ENCODE data around the gene KAZALD1. TPM values are rescaled to one million over a fixed set of nuclear protein-coding genes. Genes with fewer than 3 reads are reported as not detected.

The KAZALD1 gene
- polyA plus RNA-seq, 2 donors, result 0.81 to 1.4 TPM

DNA sequence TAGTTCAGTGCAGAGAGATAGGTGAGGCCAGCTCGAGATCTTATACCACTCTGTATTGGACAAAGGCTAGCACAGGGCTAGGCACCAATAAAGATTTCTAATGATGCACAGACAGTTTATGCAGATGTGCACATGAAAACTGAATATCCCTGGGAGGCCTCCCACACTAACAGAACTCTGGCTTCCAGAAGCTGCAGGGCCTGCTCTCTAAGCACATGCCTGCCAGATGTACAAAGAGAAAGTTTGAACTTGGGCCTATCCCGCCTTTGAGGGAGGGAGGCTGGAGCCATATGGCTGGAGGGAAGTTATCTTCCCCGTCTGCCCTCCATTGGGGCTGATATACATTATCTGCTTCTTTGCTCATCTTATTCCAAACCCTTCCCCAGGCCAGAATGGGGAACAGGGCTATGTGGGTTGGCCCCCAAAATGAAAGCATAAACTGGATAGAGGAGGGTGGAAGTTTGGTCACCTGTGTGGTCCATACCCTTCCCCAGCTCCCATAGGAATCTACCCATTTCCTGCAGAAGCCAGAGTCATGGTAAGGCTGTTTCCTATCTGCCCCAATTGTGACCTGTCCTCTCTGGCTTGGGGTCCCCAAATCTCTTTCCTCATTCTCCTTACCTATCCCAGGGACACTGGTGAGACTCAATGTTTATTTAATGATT, 3.8 kb downstream of the KAZALD1 start:
- Histone ChIP-seq H3K27ac (ENCODE audit: low read depth in 2 of 2, low read length in 1 of 2) (peak overlapping the region in 1 of 2 donors; percentile 76), H3K36me3 (ENCODE audit: control insufficient read depth in 2 of 2, insufficient read depth in 2 of 2, low read length in 1 of 2) (no peaks in the 10 kb centered on the region), H3K4me1 (ENCODE audit: control insufficient read depth in 2 of 2, insufficient read depth in 2 of 2, low read length in 1 of 2) (peaks cover 7 to 21% of the 10 kb centered on the region in 2 donors), H3K9me3 (ENCODE audit: control insufficient read depth in 2 of 2, insufficient read depth in 1 of 2, low read depth in 1 of 2, low read length in 1 of 2) (no peaks in the 10 kb centered on the region), H3K27me3 (ENCODE audit: control insufficient read depth in 1 of 2, insufficient read depth in 2 of 2, low read length in 2 of 2) (peaks cover 0 to 3% of the 10 kb centered on the region in 2 donors), H3K4me3 (ENCODE audit: low read depth in 1 of 2, low read length in 2 of 2) (peak overlapping the region in 1 of 2 donors; percentile 50)
- WGBS, 2 donors, result 77 to 87% methylated on average over 3 of the region's 3 CpGs

DNA sequence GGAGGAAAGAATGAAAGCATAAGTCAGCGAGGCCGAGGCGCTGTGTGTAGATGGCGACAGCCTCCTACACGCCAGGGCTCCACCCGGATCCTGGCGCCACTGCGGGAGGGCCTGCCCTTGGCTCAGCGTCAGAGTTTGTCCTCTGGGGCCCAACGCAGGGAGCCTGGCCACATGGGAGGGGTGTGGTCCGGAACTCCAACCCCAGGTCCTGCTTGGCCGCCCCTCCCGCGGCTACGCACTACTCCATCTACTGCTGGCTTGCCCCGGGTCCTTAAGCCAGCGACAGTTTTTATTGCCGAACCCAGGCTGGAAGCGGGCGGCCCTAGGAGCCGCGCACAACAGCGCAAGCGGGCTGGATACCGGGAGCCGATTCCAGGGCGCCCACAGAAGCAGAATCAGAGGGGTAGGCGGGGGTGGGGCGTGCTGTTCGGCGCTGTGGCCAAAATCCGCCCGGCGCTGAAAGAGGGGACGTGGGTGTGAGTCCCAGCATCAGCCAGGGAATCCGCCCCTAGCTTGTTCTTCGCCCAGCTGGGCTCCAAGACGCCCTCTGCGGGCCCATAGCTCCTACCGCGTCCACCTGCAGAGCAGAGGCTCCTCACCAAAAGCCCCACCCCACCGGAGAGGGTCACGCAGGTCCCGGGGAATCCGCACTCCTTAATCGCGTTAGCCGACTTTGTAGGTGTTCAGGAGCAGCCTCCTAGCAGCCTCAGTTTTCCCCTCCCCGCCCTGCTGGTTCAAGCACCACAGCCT, 4.5 kb downstream of the KAZALD1 start:
- 2 to 3% methylated on average over 49 of the region's 49 CpGs for WGBS, 2 donors
- Histone ChIP-seq H3K36me3 (ENCODE audit: control insufficient read depth in 2 of 2, insufficient read depth in 2 of 2, low read length in 1 of 2) (no peaks in the 10 kb centered on the region), H3K4me1 (ENCODE audit: control insufficient read depth in 2 of 2, insufficient read depth in 2 of 2, low read length in 1 of 2) (peaks cover 7 to 19% of the 10 kb centered on the region in 2 donors), H3K27me3 (ENCODE audit: control insufficient read depth in 1 of 2, insufficient read depth in 2 of 2, low read length in 2 of 2) (peaks cover 0 to 3% of the 10 kb centered on the region in 2 donors), H3K4me3 (ENCODE audit: low read depth in 1 of 2, low read length in 2 of 2) (peak overlapping the region; percentile 30 to 50), H3K27ac (ENCODE audit: low read depth in 2 of 2, low read length in 1 of 2) (peak overlapping the region; percentile 48 to 76), H3K9me3 (ENCODE audit: control insufficient read depth in 2 of 2, insufficient read depth in 1 of 2, low read depth in 1 of 2, low read length in 1 of 2) (no peaks in the 10 kb centered on the region)

DNA sequence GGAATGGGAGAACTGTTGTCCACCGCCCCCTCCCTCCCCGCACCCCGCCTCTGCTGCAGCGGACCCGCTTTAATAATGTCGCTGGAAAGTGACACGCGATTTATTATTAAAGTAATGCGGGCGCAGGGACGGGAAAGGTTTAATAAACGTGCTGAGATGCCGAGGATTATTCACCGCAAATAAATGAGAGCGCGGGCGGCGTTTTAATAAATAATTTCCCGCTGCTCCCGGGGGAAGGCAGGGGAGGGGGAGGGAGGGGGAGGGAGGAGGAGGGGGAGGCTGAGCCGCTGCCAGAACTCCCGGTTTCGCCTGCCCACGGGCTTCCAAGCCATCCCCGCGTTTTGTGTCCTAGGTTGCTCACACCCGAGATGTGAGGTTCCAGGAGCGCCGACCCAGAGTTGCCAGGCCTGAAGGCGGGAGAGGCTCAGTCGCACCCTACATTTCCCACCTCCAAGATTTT, 5.1 kb downstream of the KAZALD1 start:
- WGBS, 2 donors, result 1% methylated on average over 31 of the region's 31 CpGs
- H3K27ac ChIP-seq (ENCODE audit: low read depth in 2 of 2, low read length in 1 of 2), result peak overlapping the region in 1 of 2 donors; percentile 76

DNA sequence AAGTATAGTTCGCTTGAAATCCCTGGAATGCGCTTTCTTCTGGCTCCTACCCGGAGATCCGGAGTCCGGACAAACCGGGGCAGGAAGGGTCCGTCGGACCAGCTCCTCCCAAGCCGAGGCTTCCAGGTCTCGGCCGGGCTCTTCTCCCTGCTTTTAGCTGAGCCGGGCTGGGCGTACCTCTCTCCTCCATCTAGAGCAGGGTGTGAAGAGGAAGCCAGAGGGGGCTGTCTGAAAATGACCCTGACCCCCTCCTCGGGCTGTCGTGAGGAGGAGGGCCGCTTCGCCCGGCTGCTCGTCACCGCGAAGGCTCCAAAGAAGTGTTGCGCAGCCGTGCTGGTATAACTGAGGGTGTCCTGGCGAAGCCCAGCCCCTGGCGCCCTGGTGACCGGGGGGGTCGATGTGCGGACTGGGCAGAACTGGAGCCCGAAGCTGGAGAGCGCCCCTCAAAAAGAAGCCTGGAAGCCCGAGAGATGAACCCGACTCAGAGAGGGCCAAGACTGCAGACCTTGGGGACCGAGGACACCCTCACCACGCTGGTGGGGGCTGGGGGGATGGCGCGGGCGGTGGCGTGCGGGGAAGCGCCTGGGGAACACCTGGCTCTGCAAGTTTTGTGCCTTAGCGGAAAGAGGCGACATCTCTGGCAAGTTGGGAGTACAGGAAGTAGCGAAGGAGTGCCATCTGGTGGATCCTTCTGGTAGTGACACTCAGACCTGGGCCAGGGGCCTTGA, 5.7 kb downstream of the KAZALD1 start:
- peaks cover 7 to 9% of the 10 kb centered on the region in 2 donors for H3K4me1 ChIP-seq (ENCODE audit: control insufficient read depth in 2 of 2, insufficient read depth in 2 of 2, low read length in 1 of 2)
- peaks cover 0 to 3% of the 10 kb centered on the region in 2 donors for H3K27me3 ChIP-seq (ENCODE audit: control insufficient read depth in 1 of 2, insufficient read depth in 2 of 2, low read length in 2 of 2)
- WGBS, 2 donors, result 1% methylated on average over 43 of the region's 43 CpGs
- no peaks in the 10 kb centered on the region for H3K36me3 ChIP-seq (ENCODE audit: control insufficient read depth in 2 of 2, insufficient read depth in 2 of 2, low read length in 1 of 2)
- H3K9me3 ChIP-seq (ENCODE audit: control insufficient read depth in 2 of 2, insufficient read depth in 1 of 2, low read depth in 1 of 2, low read length in 1 of 2), result no peaks in the 10 kb centered on the region
- peak overlapping the region; percentile 45 to 50 for H3K4me3 ChIP-seq (ENCODE audit: low read depth in 1 of 2, low read length in 2 of 2)
- peak overlapping the region in 1 of 2 donors; percentile 51 for H3K27ac ChIP-seq (ENCODE audit: low read depth in 2 of 2, low read length in 1 of 2)

More for the DNA sequence above, 5.1 kb downstream of the KAZALD1 start:
- Histone ChIP-seq H3K4me3 (ENCODE audit: low read depth in 1 of 2, low read length in 2 of 2) (peak overlapping the region; percentile 45 to 50), H3K4me1 (ENCODE audit: control insufficient read depth in 2 of 2, insufficient read depth in 2 of 2, low read length in 1 of 2) (peaks cover 7 to 15% of the 10 kb centered on the region in 2 donors), H3K9me3 (ENCODE audit: control insufficient read depth in 2 of 2, insufficient read depth in 1 of 2, low read depth in 1 of 2, low read length in 1 of 2) (no peaks in the 10 kb centered on the region), H3K36me3 (ENCODE audit: control insufficient read depth in 2 of 2, insufficient read depth in 2 of 2, low read length in 1 of 2) (no peaks in the 10 kb centered on the region), H3K27me3 (ENCODE audit: control insufficient read depth in 1 of 2, insufficient read depth in 2 of 2, low read length in 2 of 2) (peaks cover 0 to 3% of the 10 kb centered on the region in 2 donors)

DNA sequence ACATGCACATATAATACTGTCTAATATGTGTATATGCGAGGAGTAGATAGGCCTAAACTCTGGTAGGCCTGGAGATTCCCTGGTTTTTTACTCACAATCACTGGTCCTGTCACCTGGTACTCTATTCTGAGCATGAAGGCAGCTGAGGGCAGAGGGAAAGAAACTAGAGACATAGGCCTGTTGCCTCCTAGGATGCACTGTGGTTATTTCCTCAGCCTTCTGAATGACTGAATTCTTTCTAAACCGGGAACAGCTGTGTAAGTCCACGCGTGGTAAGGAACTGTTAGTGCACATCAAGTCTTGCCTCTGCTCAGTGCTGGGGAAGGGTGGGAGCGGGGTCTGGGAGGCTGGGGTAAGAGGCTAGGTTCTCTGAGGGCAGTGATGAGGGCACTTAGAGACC, 7.7 kb downstream of the KAZALD1 start:
- H3K27me3 ChIP-seq (ENCODE audit: control insufficient read depth in 1 of 2, insufficient read depth in 2 of 2, low read length in 2 of 2), result no peaks in the 10 kb centered on the region
- no peaks in the 10 kb centered on the region for H3K36me3 ChIP-seq (ENCODE audit: control insufficient read depth in 2 of 2, insufficient read depth in 2 of 2, low read length in 1 of 2)
- H3K27ac ChIP-seq (ENCODE audit: low read depth in 2 of 2, low read length in 1 of 2), result no peak overlapping the region
- 89 to 91% methylated on average over 5 of the region's 5 CpGs for WGBS, 2 donors
- H3K4me3 ChIP-seq (ENCODE audit: low read depth in 1 of 2, low read length in 2 of 2), result no peak overlapping the region
- H3K4me1 ChIP-seq (ENCODE audit: control insufficient read depth in 2 of 2, insufficient read depth in 2 of 2, low read length in 1 of 2), result peaks cover 4 to 5% of the 10 kb centered on the region in 2 donors
- no peaks in the 10 kb centered on the region for H3K9me3 ChIP-seq (ENCODE audit: control insufficient read depth in 2 of 2, insufficient read depth in 1 of 2, low read depth in 1 of 2, low read length in 1 of 2)

DNA sequence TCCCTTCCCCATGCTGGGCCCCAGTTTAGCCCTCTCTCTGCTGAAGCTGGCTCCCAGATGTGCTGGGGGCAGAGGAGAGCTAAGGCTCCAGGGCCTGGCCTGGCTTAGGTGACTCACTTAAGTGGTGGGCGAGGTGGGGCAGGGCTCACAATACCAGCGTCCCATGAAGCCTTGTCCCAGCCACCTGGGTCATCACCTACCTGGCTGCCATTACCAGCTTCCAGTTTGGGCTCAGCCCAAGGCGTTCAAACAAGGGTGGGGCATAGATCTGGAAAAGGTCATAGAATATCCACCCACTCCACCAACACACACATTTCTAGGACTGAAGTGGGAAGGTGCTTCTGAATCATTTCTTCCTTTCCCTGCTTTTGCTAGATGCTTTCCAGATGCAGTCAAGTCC, 8.3 kb downstream of the KAZALD1 start:
- Histone ChIP-seq H3K27ac (ENCODE audit: low read depth in 2 of 2, low read length in 1 of 2) (no peak overlapping the region), H3K9me3 (ENCODE audit: control insufficient read depth in 2 of 2, insufficient read depth in 1 of 2, low read depth in 1 of 2, low read length in 1 of 2) (no peaks in the 10 kb centered on the region), H3K36me3 (ENCODE audit: control insufficient read depth in 2 of 2, insufficient read depth in 2 of 2, low read length in 1 of 2) (no peaks in the 10 kb centered on the region), H3K27me3 (ENCODE audit: control insufficient read depth in 1 of 2, insufficient read depth in 2 of 2, low read length in 2 of 2) (no peaks in the 10 kb centered on the region), H3K4me3 (ENCODE audit: low read depth in 1 of 2, low read length in 2 of 2) (no peak overlapping the region), H3K4me1 (ENCODE audit: control insufficient read depth in 2 of 2, insufficient read depth in 2 of 2, low read length in 1 of 2) (peaks cover 4 to 5% of the 10 kb centered on the region in 2 donors)
- 58 to 63% methylated on average over 3 of the region's 3 CpGs for WGBS, 2 donors

DNA sequence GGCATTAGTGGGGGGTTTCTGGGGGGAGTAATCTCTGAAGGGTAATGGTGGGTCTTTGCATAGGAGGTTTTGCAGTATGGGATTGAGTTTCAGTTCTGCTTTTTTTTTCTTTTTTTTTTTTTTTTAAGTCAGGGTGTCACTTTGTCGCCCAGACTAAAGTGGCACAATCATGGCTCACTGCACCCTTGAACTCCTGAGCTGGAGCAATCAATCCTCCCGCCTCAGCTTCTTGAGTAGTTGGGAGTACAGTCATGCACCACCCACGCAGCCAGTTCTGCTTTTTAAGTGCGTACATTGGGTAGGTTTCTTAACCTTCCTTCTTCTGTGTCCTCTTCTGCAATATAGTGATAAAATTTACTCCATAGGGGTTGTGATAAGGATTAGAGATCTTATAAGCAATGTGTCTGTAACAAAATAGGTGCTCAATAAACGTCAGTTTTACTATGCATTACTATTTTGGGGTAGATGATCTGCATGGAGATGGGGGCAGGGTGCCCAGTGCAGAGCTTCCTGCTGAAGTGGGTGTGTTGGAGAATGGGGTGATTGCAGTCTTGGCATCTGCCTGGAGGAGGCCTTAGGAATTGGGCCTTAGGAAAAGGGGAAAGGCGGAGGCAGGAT, 9.6 kb downstream of the KAZALD1 start:
- Histone ChIP-seq H3K9me3 (ENCODE audit: control insufficient read depth in 2 of 2, insufficient read depth in 1 of 2, low read depth in 1 of 2, low read length in 1 of 2) (no peaks in the 10 kb centered on the region), H3K4me1 (ENCODE audit: control insufficient read depth in 2 of 2, insufficient read depth in 2 of 2, low read length in 1 of 2) (peaks cover 2 to 4% of the 10 kb centered on the region in 2 donors), H3K27me3 (ENCODE audit: control insufficient read depth in 1 of 2, insufficient read depth in 2 of 2, low read length in 2 of 2) (no peaks in the 10 kb centered on the region), H3K27ac (ENCODE audit: low read depth in 2 of 2, low read length in 1 of 2) (no peak overlapping the region), H3K4me3 (ENCODE audit: low read depth in 1 of 2, low read length in 2 of 2) (no peak overlapping the region), H3K36me3 (ENCODE audit: control insufficient read depth in 2 of 2, insufficient read depth in 2 of 2, low read length in 1 of 2) (no peaks in the 10 kb centered on the region)
- WGBS, 2 donors, result 67 to 71% methylated on average over 6 of the region's 6 CpGs

DNA sequence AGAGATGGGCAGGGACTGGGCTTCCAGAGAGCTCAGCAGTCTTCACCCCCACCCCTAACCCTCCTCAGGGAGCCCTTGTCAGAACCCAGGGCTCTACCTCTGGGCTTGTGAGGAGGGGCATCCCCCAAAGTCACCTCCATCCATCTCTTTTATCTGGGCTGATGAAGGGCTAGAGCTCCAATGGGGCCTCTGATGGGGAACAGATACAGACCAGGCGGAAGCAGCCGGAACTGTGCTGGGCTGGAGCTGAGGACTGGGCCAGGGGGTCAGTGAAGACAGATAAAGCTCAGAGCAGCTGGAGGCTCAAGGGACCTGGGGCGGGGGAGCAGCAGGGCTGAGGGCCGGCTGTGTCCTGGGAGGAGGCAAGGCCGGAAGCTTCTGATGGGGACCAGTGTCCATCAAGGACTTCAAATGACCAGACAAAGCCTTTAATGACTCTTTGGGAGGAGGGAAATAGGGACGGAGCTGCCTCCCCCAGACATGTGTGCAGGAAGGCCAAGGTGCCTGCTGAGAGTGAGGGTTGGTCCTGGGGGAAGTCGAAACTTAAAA, 10.2 kb downstream of the KAZALD1 start:
- no peaks in the 10 kb centered on the region for H3K36me3 ChIP-seq (ENCODE audit: control insufficient read depth in 2 of 2, insufficient read depth in 2 of 2, low read length in 1 of 2)
- H3K27me3 ChIP-seq (ENCODE audit: control insufficient read depth in 1 of 2, insufficient read depth in 2 of 2, low read length in 2 of 2), result no peaks in the 10 kb centered on the region
- no peak overlapping the region for H3K27ac ChIP-seq (ENCODE audit: low read depth in 2 of 2, low read length in 1 of 2)
- no peak overlapping the region for H3K4me3 ChIP-seq (ENCODE audit: low read depth in 1 of 2, low read length in 2 of 2)
- H3K4me1 ChIP-seq (ENCODE audit: control insufficient read depth in 2 of 2, insufficient read depth in 2 of 2, low read length in 1 of 2), result peaks cover 2 to 4% of the 10 kb centered on the region in 2 donors
- no peaks in the 10 kb centered on the region for H3K9me3 ChIP-seq (ENCODE audit: control insufficient read depth in 2 of 2, insufficient read depth in 1 of 2, low read depth in 1 of 2, low read length in 1 of 2)
- 76 to 79% methylated on average over 7 of the region's 7 CpGs for WGBS, 2 donors

DNA sequence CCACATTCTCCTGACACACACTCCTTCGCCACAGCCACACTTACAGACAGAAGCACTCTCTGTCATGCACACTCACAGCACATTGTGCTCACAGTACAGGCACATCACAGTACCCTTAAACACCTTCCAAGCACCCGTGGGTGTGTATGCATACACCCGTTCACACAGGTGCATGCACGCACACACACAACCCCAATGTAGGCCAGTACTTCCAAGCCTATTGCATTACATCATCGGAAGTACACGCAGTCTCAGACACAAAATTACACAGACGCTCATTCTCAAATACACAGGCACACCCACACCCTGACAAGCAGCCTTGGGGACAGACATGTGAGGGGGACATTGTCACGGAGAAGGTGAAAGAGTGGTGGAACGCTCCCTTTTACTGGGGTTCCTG, 11.1 kb downstream of the KAZALD1 start:
- Histone ChIP-seq H3K4me3 (ENCODE audit: low read depth in 1 of 2, low read length in 2 of 2) (no peak overlapping the region), H3K36me3 (ENCODE audit: control insufficient read depth in 2 of 2, insufficient read depth in 2 of 2, low read length in 1 of 2) (no peaks in the 10 kb centered on the region), H3K27ac (ENCODE audit: low read depth in 2 of 2, low read length in 1 of 2) (no peak overlapping the region), H3K27me3 (ENCODE audit: control insufficient read depth in 1 of 2, insufficient read depth in 2 of 2, low read length in 2 of 2) (no peaks in the 10 kb centered on the region), H3K9me3 (ENCODE audit: control insufficient read depth in 2 of 2, insufficient read depth in 1 of 2, low read depth in 1 of 2, low read length in 1 of 2) (no peaks in the 10 kb centered on the region), H3K4me1 (ENCODE audit: control insufficient read depth in 2 of 2, insufficient read depth in 2 of 2, low read length in 1 of 2) (no peaks in the 10 kb centered on the region)
- 52 to 57% methylated on average over 9 of the region's 9 CpGs for WGBS, 2 donors
